ENCODE results near the gene SPTA1. TPM values are rescaled to one million over a fixed set of nuclear protein-coding genes. Genes with fewer than 3 reads are reported as not detected.

The SPTA1 gene
- total and polyA plus RNA-seq, 12 donors, result under 0.01 to 2.8 (median 0.19) TPM; not detected in 7

DNA sequence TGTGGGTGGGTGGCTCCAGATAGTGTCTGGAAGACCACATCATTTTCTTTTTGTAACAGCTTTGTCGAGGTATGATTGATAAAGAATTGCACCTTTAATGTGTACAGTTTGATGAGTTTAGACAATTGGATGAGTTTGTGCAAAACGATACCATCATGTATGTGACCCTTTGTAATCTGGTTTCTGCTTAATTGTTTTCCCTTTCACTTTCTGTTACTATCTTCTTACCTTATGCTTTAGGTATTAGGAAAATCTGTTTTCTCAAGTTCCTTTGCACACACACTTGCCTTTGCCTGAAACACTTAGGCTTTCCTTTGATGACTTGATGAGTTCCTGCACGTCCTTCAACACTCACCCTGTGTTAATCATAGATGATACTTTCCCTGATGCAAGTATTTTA lies 74.6 kb downstream of the SPTA1 start:
- WGBS, 4 donors, result 59 to 79% (median 67%) methylated on average over 3 of the region's 3 CpGs
- intact Hi-C loops (cut with DNase I), result no loop called here
- H3K27me3 ChIP-seq, result no peaks in the 10 kb centered on the region

GRCh38 chr1:158607296-158607695 lies 79.2 kb downstream of the SPTA1 start:
- no peak for DNase-seq
- H3K4me3 ChIP-seq, result no peak overlapping the region
- WGBS, 4 donors, result 81 to 90% (median 86%) methylated on average over 1 of the region's 1 CpG
- intact Hi-C loops (cut with DNase I), result no loop called here
- no peaks in the 10 kb centered on the region for H3K4me1 ChIP-seq (replicated peaks in 1 of 2)
- no peaks in the 10 kb centered on the region for H3K27me3 ChIP-seq
- TF ChIP-seq CTCF (IDR thresholded peaks at IDR 0.05) (no peak), POLR2A (IDR thresholded peaks at IDR 0.05) (no peak)
- H3K9me3 ChIP-seq (replicated peaks in 1 of 3), result no peaks in the 10 kb centered on the region
- H3K36me3 ChIP-seq (replicated peaks in 1 of 2), result no peaks in the 10 kb centered on the region
- no peak overlapping the region for H3K27ac ChIP-seq

More for the DNA sequence above, 74.6 kb downstream of the SPTA1 start:
- Histone ChIP-seq H3K4me3 (no peak overlapping the region), H3K27ac (no peak overlapping the region), H3K4me1 (replicated peaks in 1 of 2) (no peaks in the 10 kb centered on the region), H3K9me3 (replicated peaks in 1 of 3) (no peaks in the 10 kb centered on the region), H3K36me3 (replicated peaks in 1 of 2) (no peaks in the 10 kb centered on the region)
- TF ChIP-seq POLR2A (IDR thresholded peaks at IDR 0.05), result no peak
- TF ChIP-seq CTCF (IDR thresholded peaks at IDR 0.05), result no peak
- no peak for DNase-seq

GRCh38 chr1:158604968-158605367 lies 81.5 kb downstream of the SPTA1 start, which contains the start of gene OR10Z1:
TSS of gene OR10Z1 (plus strand) at chr1:158605268. CDS start at chr1:158606439, 1,171 bp downstream.
- Histone ChIP-seq H3K27me3 (no peaks in the 10 kb centered on the region), H3K4me3 (no peak within 1 kb of the TSS), H3K36me3 (replicated peaks in 1 of 2) (no peaks in the 10 kb centered on the region), H3K9me3 (replicated peaks in 1 of 3) (no peaks in the 10 kb centered on the region), H3K4me1 (replicated peaks in 1 of 2) (no peaks in the 10 kb centered on the region), H3K27ac (no peak within 1 kb of the TSS)
- TF ChIP-seq POLR2A (IDR thresholded peaks at IDR 0.05) (no peak), CTCF (IDR thresholded peaks at IDR 0.05) (no peak)
- intact Hi-C loops (cut with DNase I), result no loop called here
- no peak for DNase-seq
- 60 to 83% (median 64%) methylated on average over 1 of the region's 1 CpG for WGBS, 4 donors

DNA sequence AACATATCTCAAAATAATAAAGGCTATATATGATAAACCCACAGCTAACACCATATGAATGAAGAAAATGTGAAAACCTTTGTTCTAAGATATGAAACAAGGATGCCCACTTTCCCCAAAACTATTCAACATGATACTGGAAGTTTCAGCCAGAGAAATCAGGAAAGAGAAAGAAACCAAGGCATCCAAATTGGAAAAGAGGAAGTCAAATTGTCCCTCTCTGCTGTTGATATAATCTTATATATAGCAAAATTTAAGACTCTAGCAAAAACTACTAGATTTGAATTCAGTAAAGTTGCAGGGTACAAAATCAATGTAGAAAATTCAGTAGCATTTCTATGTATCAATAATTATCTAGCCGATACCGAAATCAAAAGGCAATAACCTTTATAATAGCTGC lies 85.8 kb downstream of the SPTA1 start:
- DNase-seq, result no peak
- Histone ChIP-seq H3K4me1 (replicated peaks in 1 of 2) (no peaks in the 10 kb centered on the region), H3K27ac (no peak overlapping the region), H3K9me3 (replicated peaks in 1 of 3) (peaks cover 0 to 5% (median 0%) of the 10 kb centered on the region in 3 donors), H3K4me3 (no peak overlapping the region), H3K36me3 (replicated peaks in 1 of 2) (no peaks in the 10 kb centered on the region), H3K27me3 (no peaks in the 10 kb centered on the region)
- intact Hi-C loops (cut with DNase I), result no loop called here
- 42 to 94% (median 91%) methylated on average over 2 of the region's 2 CpGs for WGBS, 4 donors
- TF ChIP-seq CTCF (IDR thresholded peaks at IDR 0.05) (no peak), POLR2A (IDR thresholded peaks at IDR 0.05) (no peak)

Data from adrenal gland (tissue), 12 donors.